HG03097 (cell line): Measurements from ENCODE around the gene BROX.
A peak's percentile ranks its signal among the peaks of the same experiment; 100 is the strongest.
"Not testable (repeated sequence)": the region's sequence is repeated elsewhere in the genome, so short reads cannot be mapped to it uniquely, and the experiment has no call there.

Experiments used
- ATAC-seq: cut with Tn5 transposase; IDR thresholded peaks from one replicate; pipeline ENCODE4 v1.9.1; 2021; ENCODE audit not compliant: unreplicated experiment, low FRiP score

The BROX gene

GRCh38 chr1:222712253-222713090 is at the start of gene BROX, which contains the start of gene AIDA:
Gene BROX, plus strand, starts transcription at chr1:222712564. Its CDS starts 3,136 bp downstream, at chr1:222715700.
Gene AIDA, minus strand, starts transcription at chr1:222712491. Its CDS starts 174 bp downstream, at chr1:222712317.
- peak; percentile 75 for ATAC-seq

GRCh38 chr1:222663431-222663934 is 48.9 kb upstream of the BROX start:
- ATAC-seq = no peak

- no peak for ATAC-seq
Observed at GRCh38 chr1:222665964-222666363, 46.4 kb upstream of the BROX start.

- ATAC-seq = not testable (repeated sequence)
Observed at GRCh38 chr1:222668184-222668583, 44.2 kb upstream of the BROX start.

- ATAC-seq = not testable (repeated sequence)
Observed at GRCh38 chr1:222669107-222669506, 43.3 kb upstream of the BROX start.

- ATAC-seq = no peak
Observed at GRCh38 chr1:222670110-222670509, 42.3 kb upstream of the BROX start.

- ATAC-seq = no peak
Observed at GRCh38 chr1:222680080-222680479, 32.3 kb upstream of the BROX start.

- ATAC-seq = no peak
Observed at GRCh38 chr1:222691016-222691415, 21.3 kb upstream of the BROX start.

GRCh38 chr1:222694927-222695326 is 17.4 kb upstream of the BROX start:
- ATAC-seq = no peak

GRCh38 chr1:222696741-222697140 is 15.6 kb upstream of the BROX start:
- ATAC-seq = no peak

- ATAC-seq = no peak
Observed at GRCh38 chr1:222697203-222697602, 15.2 kb upstream of the BROX start.

- ATAC-seq = no peak
Observed at GRCh38 chr1:222697826-222698225, 14.5 kb upstream of the BROX start.

- no peak for ATAC-seq
Observed at GRCh38 chr1:222702210-222702609, 10.2 kb upstream of the BROX start.

GRCh38 chr1:222704260-222704659 is 8.1 kb upstream of the BROX start:
- no peak for ATAC-seq

- ATAC-seq = no peak
Observed at GRCh38 chr1:222706815-222707214, 5.5 kb upstream of the BROX start.

GRCh38 chr1:222709700-222710153 is 2.6 kb upstream of the BROX start:
- ATAC-seq = no peak

GRCh38 chr1:222711319-222712252 is 778 bp upstream of the BROX start:
- ATAC-seq = peak; percentile 23

GRCh38 chr1:222713091-222713961 is 962 bp downstream of the BROX start:
- peak; percentile 70 for ATAC-seq

- ATAC-seq = no peak
Observed at GRCh38 chr1:222716393-222716792, 4.0 kb downstream of the BROX start.

- no peak for ATAC-seq
Observed at GRCh38 chr1:222728746-222729145, 16.4 kb downstream of the BROX start.
